NCI-H460 (cell line): ENCODE results near the gene CTNNB1. TPM values are rescaled to one million over a fixed set of nuclear protein-coding genes. Genes with fewer than 3 reads are reported as not detected.

Experiments used
- DNase-seq: peaks from one replicate; pipeline ENCODE4 v3.0.0-alpha.2; 2016; ENCODE audit warnings: low read depth; ENCODE audit errors: extremely low read depth
- total RNA-seq: library from RNA; depleted of rRNA; stranded (reverse); fragments of >200 nt; shearing (Covaris generic); gene quantifications from 2 replicates; pipeline ENCODE4 v1.2.3, GENCODE V29; 2014

CTNNB1 gene
- total RNA-seq, 1 experiment from 2014 or later = 263 TPM

DNA sequence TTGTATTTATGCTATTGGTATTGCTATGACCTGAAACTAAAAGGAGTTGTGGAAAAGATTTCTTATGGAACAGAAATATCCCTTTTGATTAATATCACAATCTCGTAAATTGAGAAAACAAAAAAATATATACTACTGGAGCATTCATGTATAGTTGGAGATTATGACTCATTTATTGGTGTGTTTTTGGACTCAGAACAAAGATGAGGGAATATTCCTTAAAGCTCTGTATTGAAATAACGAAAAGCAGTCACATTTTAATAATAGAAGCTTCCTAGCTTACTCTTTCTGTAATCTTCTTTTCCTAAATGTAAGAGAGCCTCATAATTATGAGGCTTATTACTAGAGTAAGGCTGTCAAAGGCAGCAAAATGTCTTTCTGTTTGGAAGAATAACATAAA is 14.3 kb downstream of the CTNNB1 start:
- DNase-seq = no peak

DNA sequence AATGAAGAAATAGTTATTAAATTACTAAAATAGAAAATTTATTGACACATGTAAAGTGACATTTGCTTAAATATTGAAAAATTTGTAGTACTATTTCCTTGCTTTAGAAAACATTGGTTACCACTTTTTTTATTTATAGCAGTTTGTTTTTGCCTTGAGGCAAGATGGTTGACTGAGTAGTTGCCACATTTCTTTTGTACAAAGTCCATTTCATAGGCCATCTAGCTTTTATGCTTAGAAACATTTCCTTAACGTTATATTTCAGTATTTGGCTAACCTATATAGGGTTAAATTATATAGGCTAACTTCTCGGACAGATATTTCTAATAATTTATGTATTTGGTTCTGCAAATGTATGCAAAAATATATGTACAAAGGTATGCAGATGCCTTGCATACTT is 17.1 kb downstream of the CTNNB1 start:
- DNase-seq = no peak

DNA sequence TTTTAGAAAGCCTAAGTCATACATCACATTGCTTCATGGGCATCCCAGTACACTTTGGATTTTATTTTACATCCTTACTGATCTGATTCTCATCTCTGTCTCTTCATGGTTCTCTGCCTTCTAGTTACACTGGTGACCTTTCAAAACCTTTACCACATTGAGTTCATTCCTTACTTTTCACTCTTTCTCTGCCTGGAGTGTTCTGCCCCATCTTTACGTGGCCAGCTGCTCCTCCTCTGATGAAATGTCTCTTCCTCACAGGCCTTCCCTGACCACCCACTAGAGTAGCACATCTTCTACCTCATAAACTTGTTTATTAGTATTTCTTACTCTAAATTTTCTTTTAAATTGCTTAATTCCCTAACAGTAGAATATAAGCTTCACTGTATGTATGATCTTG is 17.7 kb downstream of the CTNNB1 start:
- no peak for DNase-seq

DNA sequence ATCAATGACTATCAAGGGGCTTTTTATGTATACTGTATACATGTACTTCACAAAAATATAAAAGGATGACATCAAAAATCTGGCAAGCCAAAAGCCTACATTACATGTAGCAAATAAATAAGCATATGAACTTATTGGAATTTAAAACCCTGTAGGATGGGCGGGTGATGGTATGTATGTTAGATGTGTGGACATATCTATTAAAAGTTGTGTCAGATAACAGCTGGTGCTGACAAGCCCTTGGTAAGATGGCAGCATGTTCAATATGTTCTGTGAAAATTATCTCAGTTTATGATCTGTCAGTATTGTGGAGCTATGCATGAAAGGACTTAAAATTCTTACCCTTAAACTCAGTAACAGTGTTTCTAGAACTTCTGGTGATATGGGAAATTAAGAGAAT is 20.1 kb downstream of the CTNNB1 start:
- DNase-seq = no peak

DNA sequence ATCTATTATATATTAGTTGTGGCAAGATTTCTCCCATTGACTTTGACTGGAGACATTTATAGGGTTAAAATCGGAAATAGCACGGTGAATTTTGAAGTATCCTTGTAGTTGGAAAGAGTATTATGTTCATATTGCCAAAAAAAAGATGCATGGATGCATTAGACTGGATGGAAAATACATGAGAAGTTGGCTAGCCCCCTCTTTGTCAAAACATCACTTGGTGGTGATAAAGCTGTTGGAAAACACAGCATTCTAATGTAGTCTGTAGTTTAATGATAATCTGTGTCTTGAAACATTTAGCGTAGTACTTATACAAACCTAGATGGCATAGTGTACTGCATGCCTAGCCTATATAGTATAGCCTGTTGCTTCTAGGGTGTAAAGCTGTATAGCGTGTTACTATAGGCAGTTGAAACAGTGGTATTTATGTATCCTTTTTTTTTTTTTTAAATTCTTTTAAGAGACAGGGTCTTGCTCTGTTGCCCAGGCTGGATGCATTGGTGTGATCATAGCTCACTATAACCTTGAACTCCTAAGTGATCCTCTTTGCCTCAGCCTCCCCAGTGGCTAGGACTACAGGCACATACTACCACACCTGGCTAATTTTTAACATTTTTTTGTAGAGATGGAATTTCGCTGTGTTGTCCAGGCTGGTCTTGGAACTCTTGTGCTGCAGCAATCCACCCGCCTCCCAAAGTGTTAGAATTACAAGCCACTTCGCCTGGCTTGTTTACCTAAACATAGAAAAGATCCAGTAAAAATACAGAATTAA is 21.8 kb downstream of the CTNNB1 start:
- no peak for DNase-seq

DNA sequence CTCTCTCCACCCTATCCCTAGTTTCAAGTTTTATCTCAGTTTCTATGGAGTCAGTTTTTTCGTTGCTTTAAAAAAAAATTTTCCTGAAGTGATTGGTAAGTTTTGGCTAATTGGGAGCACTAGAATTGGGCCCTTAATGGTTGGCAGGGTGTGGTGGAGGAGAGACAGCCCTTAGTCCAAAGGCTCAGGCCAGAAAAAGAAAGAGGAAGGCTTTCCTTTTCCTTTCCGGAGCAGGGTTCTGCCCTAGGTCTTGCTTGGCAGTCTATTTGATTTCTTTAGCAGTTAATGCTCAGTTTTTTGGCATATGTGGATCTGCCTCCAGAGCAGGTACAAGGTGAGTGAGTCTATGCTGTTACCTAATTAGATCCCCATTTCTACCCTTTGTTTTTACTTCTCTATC is 22.7 kb downstream of the CTNNB1 start:
- no peak for DNase-seq

DNA sequence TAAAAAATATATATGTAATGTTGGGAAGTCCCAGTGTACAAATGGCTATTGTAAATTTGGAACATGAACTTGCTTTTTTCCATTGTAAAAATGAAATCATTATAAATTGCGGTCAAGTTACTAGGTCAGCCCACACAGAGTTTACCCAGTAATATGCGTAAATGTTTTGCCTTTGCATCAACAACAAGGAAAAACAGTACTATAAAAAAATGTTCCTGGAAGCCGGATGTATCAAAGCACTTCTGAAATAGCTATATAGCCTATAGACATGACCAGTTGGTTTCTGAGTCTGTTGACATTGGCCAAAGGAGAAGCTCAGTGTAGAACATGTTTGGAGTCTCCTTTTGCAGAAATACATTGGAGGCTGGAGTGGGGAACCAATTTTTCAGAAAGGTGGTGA is 23.2 kb downstream of the CTNNB1 start:
- DNase-seq = no peak

DNA sequence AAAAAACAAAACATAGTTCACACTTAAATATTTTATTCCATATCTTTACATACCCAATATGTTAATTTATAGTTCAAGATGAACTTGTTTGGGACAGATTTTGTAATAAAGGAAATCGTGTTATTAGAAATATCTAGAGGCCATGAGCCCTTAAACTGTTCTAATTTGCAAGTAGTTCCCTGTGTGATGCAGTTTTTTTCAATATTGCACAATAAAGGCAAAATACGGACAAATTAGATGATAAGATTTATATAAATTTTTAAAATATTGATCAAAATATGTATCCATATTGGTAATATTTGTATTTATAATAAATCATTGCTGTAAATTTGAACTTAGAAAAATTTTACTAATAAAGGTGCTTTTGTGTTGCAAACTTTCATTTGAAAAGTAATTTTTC is 23.8 kb downstream of the CTNNB1 start:
- no peak for DNase-seq

DNA sequence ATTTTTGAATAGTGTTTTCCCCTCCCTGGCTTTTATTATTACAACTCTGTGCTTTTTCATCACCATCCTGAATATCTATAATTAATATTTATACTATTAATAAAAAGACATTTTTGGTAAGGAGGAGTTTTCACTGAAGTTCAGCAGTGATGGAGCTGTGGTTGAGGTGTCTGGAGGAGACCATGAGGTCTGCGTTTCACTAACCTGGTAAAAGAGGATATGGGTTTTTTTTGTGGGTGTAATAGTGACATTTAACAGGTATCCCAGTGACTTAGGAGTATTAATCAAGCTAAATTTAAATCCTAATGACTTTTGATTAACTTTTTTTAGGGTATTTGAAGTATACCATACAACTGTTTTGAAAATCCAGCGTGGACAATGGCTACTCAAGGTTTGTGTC is 24.4 kb downstream of the CTNNB1 start:
- no peak for DNase-seq

DNA sequence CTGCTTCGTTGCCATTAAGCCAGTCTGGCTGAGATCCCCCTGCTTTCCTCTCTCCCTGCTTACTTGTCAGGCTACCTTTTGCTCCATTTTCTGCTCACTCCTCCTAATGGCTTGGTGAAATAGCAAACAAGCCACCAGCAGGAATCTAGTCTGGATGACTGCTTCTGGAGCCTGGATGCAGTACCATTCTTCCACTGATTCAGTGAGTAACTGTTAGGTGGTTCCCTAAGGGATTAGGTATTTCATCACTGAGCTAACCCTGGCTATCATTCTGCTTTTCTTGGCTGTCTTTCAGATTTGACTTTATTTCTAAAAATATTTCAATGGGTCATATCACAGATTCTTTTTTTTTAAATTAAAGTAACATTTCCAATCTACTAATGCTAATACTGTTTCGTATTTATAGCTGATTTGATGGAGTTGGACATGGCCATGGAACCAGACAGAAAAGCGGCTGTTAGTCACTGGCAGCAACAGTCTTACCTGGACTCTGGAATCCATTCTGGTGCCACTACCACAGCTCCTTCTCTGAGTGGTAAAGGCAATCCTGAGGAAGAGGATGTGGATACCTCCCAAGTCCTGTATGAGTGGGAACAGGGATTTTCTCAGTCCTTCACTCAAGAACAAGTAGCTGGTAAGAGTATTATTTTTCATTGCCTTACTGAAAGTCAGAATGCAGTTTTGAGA is 25.0 kb downstream of the CTNNB1 start:
- DNase-seq = no peak

DNA sequence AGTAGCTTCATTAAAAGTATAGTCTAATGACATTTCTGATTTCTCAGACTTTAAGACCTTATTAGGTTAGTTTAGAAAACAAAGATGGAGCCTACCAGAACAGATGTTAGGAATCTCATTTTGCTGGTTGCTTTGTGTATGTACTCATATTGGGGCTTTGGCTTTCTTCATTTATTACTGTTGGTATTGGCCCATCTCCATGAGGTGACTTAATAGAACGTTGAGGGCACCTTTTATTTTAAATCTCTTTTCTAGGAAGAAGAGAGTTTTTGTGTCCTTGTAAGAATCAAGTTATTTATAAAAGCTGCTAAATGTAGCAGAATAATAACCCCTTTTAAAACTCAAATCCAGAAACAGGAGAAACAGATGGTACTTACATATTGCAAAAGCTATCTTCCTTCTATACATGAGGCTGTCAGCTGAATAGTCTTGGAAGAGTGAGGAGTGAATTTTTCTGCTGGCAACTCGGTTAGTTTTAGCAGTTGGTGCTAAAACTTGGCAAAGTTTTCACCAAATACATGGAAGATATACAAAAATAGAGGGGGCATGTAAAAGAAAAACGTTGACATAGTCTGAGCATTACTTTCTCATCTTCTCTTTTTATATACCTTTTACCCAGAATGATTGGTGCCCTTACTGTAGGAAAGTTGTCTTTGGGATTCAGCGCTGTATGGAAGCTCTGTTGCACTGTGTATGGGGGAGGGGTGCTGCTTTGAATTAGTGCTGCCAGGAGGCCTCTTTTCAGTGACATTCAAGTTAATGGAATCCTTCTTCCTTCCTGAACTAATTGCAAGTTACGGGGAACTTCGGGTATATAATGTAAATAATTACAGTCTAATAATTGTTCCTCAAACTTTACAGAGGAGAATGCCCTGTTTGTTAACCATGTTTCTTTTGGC is 35.8 kb downstream of the CTNNB1 start:
- no peak for DNase-seq

DNA sequence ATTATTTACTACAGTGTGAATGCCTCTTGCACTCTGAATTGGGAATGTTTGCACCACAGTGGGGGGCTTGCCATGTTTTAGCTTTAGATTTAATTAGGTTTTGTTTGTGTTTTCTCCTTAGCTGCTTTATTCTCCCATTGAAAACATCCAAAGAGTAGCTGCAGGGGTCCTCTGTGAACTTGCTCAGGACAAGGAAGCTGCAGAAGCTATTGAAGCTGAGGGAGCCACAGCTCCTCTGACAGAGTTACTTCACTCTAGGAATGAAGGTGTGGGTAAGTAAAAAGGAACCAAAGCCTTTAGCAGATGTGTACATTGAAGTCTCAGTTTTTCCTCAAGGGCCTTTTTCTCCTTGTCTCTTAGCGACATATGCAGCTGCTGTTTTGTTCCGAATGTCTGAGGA is 36.9 kb downstream of the CTNNB1 start:
- DNase-seq = no peak

DNA sequence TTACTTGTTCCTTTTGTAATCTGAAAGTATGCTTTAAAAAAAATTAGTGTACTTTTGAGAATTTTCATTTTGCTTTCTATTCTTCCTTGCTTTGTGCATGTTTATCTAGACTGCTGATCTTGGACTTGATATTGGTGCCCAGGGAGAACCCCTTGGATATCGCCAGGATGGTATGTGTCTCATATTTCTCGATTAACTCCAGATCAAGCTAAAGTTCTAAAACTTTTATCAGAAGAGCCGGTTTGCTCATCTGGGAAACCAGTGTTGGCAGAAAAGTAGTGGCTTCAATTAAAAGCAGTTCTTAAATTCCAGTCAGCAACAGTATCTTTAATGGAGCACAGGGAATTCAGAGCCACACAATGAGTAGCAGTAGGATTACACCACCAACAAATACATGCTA is 38.6 kb downstream of the CTNNB1 start:
- no peak for DNase-seq

DNA sequence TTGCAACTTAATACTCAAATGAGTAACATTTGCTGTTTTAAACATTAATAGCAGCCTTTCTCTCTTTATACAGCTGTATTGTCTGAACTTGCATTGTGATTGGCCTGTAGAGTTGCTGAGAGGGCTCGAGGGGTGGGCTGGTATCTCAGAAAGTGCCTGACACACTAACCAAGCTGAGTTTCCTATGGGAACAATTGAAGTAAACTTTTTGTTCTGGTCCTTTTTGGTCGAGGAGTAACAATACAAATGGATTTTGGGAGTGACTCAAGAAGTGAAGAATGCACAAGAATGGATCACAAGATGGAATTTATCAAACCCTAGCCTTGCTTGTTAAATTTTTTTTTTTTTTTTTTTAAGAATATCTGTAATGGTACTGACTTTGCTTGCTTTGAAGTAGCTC is 40.3 kb downstream of the CTNNB1 start:
- no peak for DNase-seq

DNA sequence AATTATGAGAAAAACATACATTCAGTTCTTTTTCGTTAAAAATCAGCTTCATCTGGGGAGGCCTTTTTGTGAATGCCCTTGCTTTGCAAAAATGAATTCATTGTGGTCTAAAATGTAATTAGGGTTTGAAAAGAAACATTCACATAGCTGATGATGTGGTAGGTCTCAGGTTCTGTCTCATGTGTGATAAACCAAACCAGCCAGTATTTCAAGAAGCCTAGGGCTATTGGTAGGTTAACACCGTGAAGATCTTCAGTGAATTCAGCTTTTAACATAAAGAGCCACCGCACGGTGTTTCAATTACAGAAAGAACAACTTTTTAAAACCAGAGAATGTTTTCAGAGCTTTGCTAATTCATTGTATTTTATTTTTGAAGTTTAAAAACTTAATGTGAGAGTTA is 41.9 kb downstream of the CTNNB1 start:
- DNase-seq = no peak

DNA sequence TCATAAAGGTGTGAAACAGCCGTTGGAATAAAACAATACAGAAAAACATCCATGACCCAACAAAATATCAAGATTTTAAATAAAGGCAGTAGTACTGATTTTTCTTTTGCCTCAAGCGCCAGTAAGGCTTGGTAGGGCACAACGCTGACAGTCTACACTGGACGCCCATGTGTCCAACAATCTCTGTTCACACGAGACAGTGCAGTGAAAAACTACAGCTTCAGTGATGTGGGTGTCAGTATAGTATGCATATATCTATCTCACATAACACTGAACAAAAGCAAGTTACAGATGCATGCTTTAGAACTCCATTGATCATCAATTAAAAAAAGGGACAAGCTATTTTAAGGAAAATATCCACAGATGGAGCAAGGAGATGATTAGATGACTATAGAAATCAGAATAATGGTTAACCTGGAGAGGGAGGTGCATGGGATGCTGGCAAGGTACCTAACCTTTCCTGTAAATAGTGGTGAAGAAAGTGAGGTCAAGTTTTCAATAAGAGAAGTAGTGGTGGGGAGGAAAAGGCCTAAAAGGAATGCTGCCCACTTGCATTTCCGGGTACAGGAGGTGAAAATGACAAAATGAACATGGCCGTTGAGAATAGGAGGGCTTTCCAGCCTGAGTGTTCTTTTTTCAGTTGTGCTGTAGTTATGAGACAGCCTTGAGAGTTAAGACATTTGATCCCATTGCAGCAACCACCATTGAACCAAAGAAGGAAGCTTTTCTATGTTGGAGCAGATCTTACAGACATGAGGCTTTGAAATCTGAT is 42.7 kb downstream of the CTNNB1 start:
- DNase-seq = no peak

DNA sequence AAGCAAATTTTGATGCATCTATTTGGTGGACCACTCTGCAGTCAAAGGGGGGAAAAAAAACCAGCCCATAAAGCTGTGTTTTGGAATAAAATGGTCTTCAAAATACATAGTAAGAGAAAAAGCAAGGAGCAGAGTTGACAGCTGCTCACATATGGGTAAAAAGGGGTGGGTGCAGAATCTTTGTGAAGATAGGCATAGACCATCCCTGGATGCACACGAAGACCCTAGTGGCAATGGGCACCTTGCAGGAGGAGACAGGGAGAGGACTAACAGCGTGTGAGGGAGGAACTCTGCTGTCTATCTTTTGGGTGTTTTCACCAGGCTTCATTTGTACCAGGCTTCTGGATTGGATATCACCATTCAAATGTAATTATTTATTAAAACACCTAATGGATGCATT is 43.9 kb downstream of the CTNNB1 start:
- DNase-seq = no peak

DNA sequence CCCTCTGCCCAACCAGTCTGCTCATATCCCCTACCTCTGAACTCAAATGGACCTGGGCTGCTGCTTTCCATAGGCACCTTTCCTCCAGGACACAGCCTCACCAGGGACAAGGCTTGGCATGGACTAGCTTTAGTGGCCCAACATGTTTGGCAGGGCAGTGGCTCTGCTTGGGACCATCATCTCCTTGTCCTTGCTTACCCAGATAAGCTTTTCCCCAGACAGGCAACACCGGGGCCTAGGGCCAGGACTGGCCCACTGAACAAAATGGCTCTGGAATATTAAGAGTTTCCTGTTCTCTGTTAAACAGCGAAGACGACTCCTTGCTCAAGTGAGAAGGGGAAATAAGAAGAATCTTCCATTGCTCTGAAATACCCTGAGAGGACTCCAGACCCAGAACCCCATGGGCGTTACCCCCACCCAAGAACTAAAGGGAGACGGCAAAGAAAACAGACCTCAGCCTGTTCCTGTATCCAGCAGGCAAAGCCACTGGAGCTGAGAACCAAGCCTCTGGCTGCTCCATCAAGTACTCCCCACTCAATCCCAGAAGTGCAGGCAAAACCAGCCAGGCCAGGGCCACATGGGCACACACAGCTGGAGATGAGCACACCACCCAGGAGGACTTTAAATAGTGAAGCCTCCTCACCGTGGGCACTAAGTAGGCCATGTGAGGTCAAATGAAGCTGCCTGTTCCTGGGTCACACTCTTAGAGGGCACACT is 45.5 kb downstream of the CTNNB1 start:
- no peak for DNase-seq

DNA sequence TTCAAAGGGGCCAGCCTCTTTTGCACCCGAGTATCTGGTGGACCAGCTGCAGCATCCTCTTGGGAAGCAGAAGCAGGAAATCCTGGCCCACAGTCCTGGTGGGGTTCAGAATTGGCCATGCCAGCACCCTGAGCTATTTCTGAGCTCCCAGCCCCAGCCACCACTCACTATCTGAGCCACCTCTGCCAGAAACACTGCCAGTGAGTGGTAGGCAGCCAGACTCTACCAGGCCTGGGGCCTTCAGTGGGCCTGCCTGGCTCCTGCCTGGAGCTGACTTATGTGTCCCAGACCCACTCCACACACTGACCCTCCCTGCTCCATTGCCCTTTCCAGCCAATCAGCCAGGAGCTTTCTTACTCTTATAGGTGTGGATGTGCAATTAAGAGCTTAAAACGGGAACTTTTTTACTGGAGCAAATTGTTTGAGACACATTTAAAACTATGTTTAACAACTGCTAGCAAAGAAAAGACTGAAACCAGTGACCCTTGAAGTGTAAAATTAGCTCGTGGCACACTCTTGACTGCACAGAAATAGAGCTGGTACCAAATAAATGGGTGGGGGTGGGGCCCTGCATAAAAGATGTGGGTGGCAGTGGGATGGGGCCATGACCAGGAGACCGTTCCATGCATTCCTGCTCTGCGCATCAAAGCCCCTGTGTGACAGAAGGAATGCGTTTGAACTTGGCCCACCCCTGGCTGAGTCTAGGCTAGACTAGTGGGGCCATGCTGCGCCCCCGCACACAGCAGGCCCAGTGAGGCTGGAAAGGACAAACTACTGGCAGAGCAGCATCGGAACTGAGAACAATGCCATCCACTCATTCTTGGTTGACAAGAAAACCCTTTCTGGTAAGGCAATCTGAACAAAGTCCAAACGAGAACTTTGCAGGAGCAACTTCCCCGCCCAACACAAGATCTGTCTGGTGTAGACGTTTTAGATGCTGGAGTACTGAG is 48.0 kb downstream of the CTNNB1 start:
- DNase-seq = no peak
